Hepatocyte (in vitro differentiated cells): ENCODE measurements around the gene PRKAG2. TPM values are rescaled to one million over a fixed set of nuclear protein-coding genes. Genes with fewer than 3 reads are reported as not detected.

ENCODE experiments used
- DNase-seq: peaks from one replicate; pipeline ENCODE4 v3.0.0-alpha.2; 2016; ENCODE audit warnings: low spot score
- H2AFZ ChIP-seq: fragments of 200-600 bp; sonication (generic); 2 replicates; pipeline ENCODE4 v1.6.0; 2016; ENCODE audit warnings: antibody characterized with exemption, mild to moderate bottlenecking
- H3K27ac ChIP-seq: fragments of 200-600 bp; sonication (generic); 2 replicates; pipeline ENCODE4 v1.5.1; 2016; ENCODE audit warnings: mild to moderate bottlenecking
- H3K27me3 ChIP-seq: fragments of 200-600 bp; sonication (generic); 2 replicates; pipeline ENCODE4 v1.6.1; 2016
- H3K36me3 ChIP-seq: fragments of 200-600 bp; sonication (generic); replicated peaks from 2 replicates; pipeline ENCODE4 v1.5.1; 2016; ENCODE audit warnings: low read depth; ENCODE audit not compliant: insufficient read depth
- H3K4me1 ChIP-seq: fragments of 200-600 bp; sonication (generic); 2 replicates; pipeline ENCODE4 v1.5.1; 2016; ENCODE audit warnings: mild to moderate bottlenecking, moderate library complexity; ENCODE audit not compliant: insufficient read depth
- H3K4me2 ChIP-seq: fragments of 200-600 bp; sonication (generic); 2 replicates; pipeline ENCODE4 v1.6.0; 2016
- H3K4me3 ChIP-seq: fragments of 200-600 bp; sonication (generic); 2 replicates; pipeline ENCODE4 v1.5.1; 2016; ENCODE audit warnings: mild to moderate bottlenecking
- H3K79me2 ChIP-seq: fragments of 200-600 bp; sonication (generic); 2 replicates; pipeline ENCODE4 v1.6.0; 2017; ENCODE audit warnings: mild to moderate bottlenecking
- H3K9me2 ChIP-seq: fragments of 200-600 bp; sonication (generic); replicated peaks from 2 replicates; pipeline ENCODE4 v1.6.0; 2017; ENCODE audit warnings: mild to moderate bottlenecking; ENCODE audit not compliant: insufficient read depth
- H3K9me3 ChIP-seq: fragments of 200-600 bp; sonication (generic); 2 replicates; pipeline ENCODE4 v1.5.1; 2016; ENCODE audit warnings: low read depth, mild to moderate bottlenecking
- H4K20me1 ChIP-seq: fragments of 200-600 bp; sonication (generic); 2 replicates; pipeline ENCODE4 v1.6.0; 2016; ENCODE audit warnings: mild to moderate bottlenecking; ENCODE audit not compliant: insufficient read depth, poor library complexity, severe bottlenecking
- CTCF ChIP-seq: fragments of 200-600 bp; sonication (generic); IDR thresholded peaks from 2 replicates; pipeline ENCODE4 v1.5.1; 2016; ENCODE audit warnings: antibody characterized with exemption, mild to moderate bottlenecking; ENCODE audit not compliant: poor library complexity
- EZH2 ChIP-seq: fragments of 200-600 bp; sonication (generic); IDR thresholded peaks from 2 replicates; pipeline ENCODE4 v1.6.1; 2016; ENCODE audit warnings: antibody characterized with exemption, mild to moderate bottlenecking, borderline replicate concordance
- EZH2phosphoT487 ChIP-seq: fragments of 200-600 bp; sonication (generic); IDR thresholded peaks from one replicate; pipeline ENCODE4 v1.6.1; 2018; ENCODE audit warnings: antibody characterized with exemption, mild to moderate bottlenecking, low read depth, moderate library complexity; ENCODE audit not compliant: unreplicated experiment, severe bottlenecking
- WGBS: methylation state at CpG from one replicate; pipeline ENCODE4 v1.1.6; 2016; ENCODE audit warnings: low lambda C conversion rate; ENCODE audit errors: missing lambda C conversion rate; 5-methylcytosine and 5-hydroxymethylcytosine counted together
- polyA plus RNA-seq: library from polyadenylated mRNA; unstranded; fragments of >200 nt; fragmentation: Nextera tagmentation; extraction: Ambion mirVana; gene quantifications from 2 replicates; pipeline ENCODE4 v1.2.1, GENCODE V29; 2016
- total RNA-seq: library from RNA; depleted of rRNA; stranded (reverse); fragments of >200 nt; gene quantifications from 2 replicates; pipeline ENCODE4 v1.2.3, GENCODE V29; 2014

The PRKAG2 gene
- total and polyA plus RNA-seq, 2 experiments from 2014 or later = 17.8 to 23.4 TPM

GRCh38 chr7:151787348-151787747 is 89.6 kb downstream of the PRKAG2 start:
- H3K79me2 ChIP-seq = no peaks in the 10 kb centered on the region
- H3K4me3 ChIP-seq = no peak overlapping the region
- H3K27me3 ChIP-seq = no peaks in the 10 kb centered on the region
- no peak for TF ChIP-seq CTCF
- TF ChIP-seq EZH2phosphoT487 = no peak
- TF ChIP-seq EZH2 = no peak
- no peak overlapping the region for H2AFZ ChIP-seq
- WGBS = 89% methylated on average over 3 of the region's 3 CpGs
- H3K4me2 ChIP-seq = no peak overlapping the region
- H4K20me1 ChIP-seq = no peaks in the 10 kb centered on the region
- H3K27ac ChIP-seq = no peak overlapping the region
- DNase-seq = no peak
- no peaks in the 10 kb centered on the region for H3K9me3 ChIP-seq
- H3K4me1 ChIP-seq = no peaks in the 10 kb centered on the region
- no peaks in the 10 kb centered on the region for H3K36me3 ChIP-seq
- H3K9me2 ChIP-seq = no peaks in the 10 kb centered on the region

- WGBS = 90% methylated on average over 5 of the region's 5 CpGs
- DNase-seq = no peak
- H3K27me3 ChIP-seq = no peaks in the 10 kb centered on the region
- H3K79me2 ChIP-seq = no peaks in the 10 kb centered on the region
- no peak for TF ChIP-seq EZH2phosphoT487
- no peak for TF ChIP-seq CTCF
- TF ChIP-seq EZH2 = no peak
- H3K36me3 ChIP-seq = no peaks in the 10 kb centered on the region
- H2AFZ ChIP-seq = no peak overlapping the region
- no peaks in the 10 kb centered on the region for H4K20me1 ChIP-seq
- no peaks in the 10 kb centered on the region for H3K9me2 ChIP-seq
- no peaks in the 10 kb centered on the region for H3K4me1 ChIP-seq
- no peak overlapping the region for H3K27ac ChIP-seq
- no peaks in the 10 kb centered on the region for H3K9me3 ChIP-seq
- no peak overlapping the region for H3K4me2 ChIP-seq
- no peak overlapping the region for H3K4me3 ChIP-seq
Observed at GRCh38 chr7:151786936-151787335, 90.0 kb downstream of the PRKAG2 start.

GRCh38 chr7:151786241-151786640 is 90.7 kb downstream of the PRKAG2 start:
- Histone ChIP-seq H3K4me1 (no peaks in the 10 kb centered on the region), H3K4me3 (no peak overlapping the region), H3K9me3 (no peaks in the 10 kb centered on the region), H3K9me2 (no peaks in the 10 kb centered on the region), H3K27me3 (no peaks in the 10 kb centered on the region), H2AFZ (no peak overlapping the region), H4K20me1 (no peaks in the 10 kb centered on the region), H3K79me2 (no peaks in the 10 kb centered on the region), H3K4me2 (no peak overlapping the region), H3K36me3 (no peaks in the 10 kb centered on the region), H3K27ac (no peak overlapping the region)
- DNase-seq = no peak
- TF ChIP-seq EZH2phosphoT487 = no peak
- TF ChIP-seq CTCF = no peak
- TF ChIP-seq EZH2 = no peak
- 92% methylated on average over 19 of the region's 19 CpGs for WGBS

- Histone ChIP-seq H3K4me1 (no peaks in the 10 kb centered on the region), H3K27ac (no peak overlapping the region), H3K36me3 (no peaks in the 10 kb centered on the region), H3K9me2 (no peaks in the 10 kb centered on the region), H3K4me2 (no peak overlapping the region), H4K20me1 (no peaks in the 10 kb centered on the region), H3K27me3 (no peaks in the 10 kb centered on the region), H3K9me3 (no peaks in the 10 kb centered on the region), H3K4me3 (no peak overlapping the region), H2AFZ (no peak overlapping the region), H3K79me2 (no peaks in the 10 kb centered on the region)
- 91% methylated on average over 7 of the region's 7 CpGs for WGBS
- no peak for TF ChIP-seq EZH2phosphoT487
- no peak for TF ChIP-seq CTCF
- no peak for TF ChIP-seq EZH2
- no peak for DNase-seq
Observed at GRCh38 chr7:151785681-151785965, 91.3 kb downstream of the PRKAG2 start.
